GM21515 (cell line): Measurements from ENCODE around the gene CELA2A.
"Not testable (repeated sequence)": the region's sequence is repeated elsewhere in the genome, so short reads cannot be mapped to it uniquely, and the experiment has no call there.

Experiments used
- ATAC-seq: cut with Tn5 transposase; IDR thresholded peaks from one replicate; pipeline ENCODE4 v1.9.1; 2021; ENCODE audit not compliant: unreplicated experiment

CELA2A gene

GRCh38 chr1:15444468-15445389, 11.8 kb upstream of the CELA2A start:
- ATAC-seq, result no peak

GRCh38 chr1:15445390-15446122, 11.0 kb upstream of the CELA2A start:
- ATAC-seq, result no peak

GRCh38 chr1:15446212-15446611, 10.3 kb upstream of the CELA2A start:
- no peak for ATAC-seq

GRCh38 chr1:15448877-15449462, 7.6 kb upstream of the CELA2A start:
- no peak for ATAC-seq

- no peak for ATAC-seq
Measured at GRCh38 chr1:15449567-15449966, 7.0 kb upstream of the CELA2A start.

- no peak for ATAC-seq
Measured at GRCh38 chr1:15451014-15451722, 5.4 kb upstream of the CELA2A start.

- ATAC-seq, result no peak
Measured at GRCh38 chr1:15452216-15452615, 4.3 kb upstream of the CELA2A start.

GRCh38 chr1:15452866-15453571, 3.5 kb upstream of the CELA2A start:
- no peak for ATAC-seq

GRCh38 chr1:15453734-15454133, 2.8 kb upstream of the CELA2A start:
- ATAC-seq, result no peak

- no peak for ATAC-seq
Measured at GRCh38 chr1:15454256-15454655, 2.3 kb upstream of the CELA2A start.

GRCh38 chr1:15455522-15455921, 1.0 kb upstream of the CELA2A start:
- no peak for ATAC-seq

GRCh38 chr1:15457585-15457984, 1.1 kb downstream of the CELA2A start:
- ATAC-seq, result no peak

- ATAC-seq, result not testable (repeated sequence)
Measured at GRCh38 chr1:15458388-15458787, 1.9 kb downstream of the CELA2A start.

- no peak for ATAC-seq
Measured at GRCh38 chr1:15459771-15460707, 3.5 kb downstream of the CELA2A start.

- no peak for ATAC-seq
Measured at GRCh38 chr1:15460708-15461095, 4.2 kb downstream of the CELA2A start.

GRCh38 chr1:15463064-15463800, 6.7 kb downstream of the CELA2A start:
- not testable (repeated sequence) for ATAC-seq

GRCh38 chr1:15463926-15464322, 7.4 kb downstream of the CELA2A start:
- ATAC-seq, result not testable (repeated sequence)

- ATAC-seq, result no peak
Measured at GRCh38 chr1:15465674-15466073, 9.1 kb downstream of the CELA2A start.
